ENCODE data around the gene DPM3.
"Not testable (repeated sequence)": the region's sequence is repeated elsewhere in the genome, so short reads cannot be mapped to it uniquely, and the experiment has no call there.

Gene DPM3

GRCh38 chr1:155127967-155128754, 12.2 kb downstream of the DPM3 start:
- no peak for DNase-seq (ENCODE audit: low read depth)
- peak overlapping the region; percentile 54 for H3K4me3 ChIP-seq (ENCODE audit: low read depth, low read length)

GRCh38 chr1:155127105-155127966, 13.0 kb downstream of the DPM3 start, which contains the start of gene EFNA1:
EFNA1 (plus strand) TSS chr1:155127876; CDS start chr1:155127978, 102 bp downstream.
- peak within 1 kb of the TSS; percentile 54 for H3K4me3 ChIP-seq (ENCODE audit: low read depth, low read length)
- DNase-seq (ENCODE audit: low read depth) = peak; percentile 37

GRCh38 chr1:155126556-155127104, 13.7 kb downstream of the DPM3 start:
- H3K4me3 ChIP-seq (ENCODE audit: low read depth, low read length) = peak overlapping the region; percentile 54
- no peak for DNase-seq (ENCODE audit: low read depth)

- H3K4me3 ChIP-seq (ENCODE audit: low read depth, low read length) = peak overlapping the region; percentile 54
- no peak for DNase-seq (ENCODE audit: low read depth)
These were observed 14.3 kb downstream of the DPM3 start for GRCh38 chr1:155125946-155126555.

- no peak overlapping the region for H3K4me3 ChIP-seq (ENCODE audit: low read depth, low read length)
- no peak for DNase-seq (ENCODE audit: low read depth)
These were observed 14.8 kb downstream of the DPM3 start for GRCh38 chr1:155125511-155125945.

GRCh38 chr1:155124503-155125463, 15.5 kb downstream of the DPM3 start:
- no peak overlapping the region for H3K4me3 ChIP-seq (ENCODE audit: low read depth, low read length)
- DNase-seq (ENCODE audit: low read depth) = no peak

GRCh38 chr1:155123801-155124200, 16.5 kb downstream of the DPM3 start:
- H3K4me3 ChIP-seq (ENCODE audit: low read depth, low read length) = no peak overlapping the region
- DNase-seq (ENCODE audit: low read depth) = no peak

GRCh38 chr1:155122308-155122707, 18.0 kb downstream of the DPM3 start:
- no peak overlapping the region for H3K4me3 ChIP-seq (ENCODE audit: low read depth, low read length)
- DNase-seq (ENCODE audit: low read depth) = no peak

GRCh38 chr1:155121249-155121648, 19.1 kb downstream of the DPM3 start:
- H3K4me3 ChIP-seq (ENCODE audit: low read depth, low read length) = no peak overlapping the region
- DNase-seq (ENCODE audit: low read depth) = no peak

GRCh38 chr1:155120253-155120652, 20.1 kb downstream of the DPM3 start:
- no peak overlapping the region for H3K4me3 ChIP-seq (ENCODE audit: low read depth, low read length)
- no peak for DNase-seq (ENCODE audit: low read depth)

- not testable (repeated sequence) for DNase-seq (ENCODE audit: low read depth); H3K4me3 ChIP-seq (ENCODE audit: low read depth, low read length)
These were observed 22.2 kb downstream of the DPM3 start for GRCh38 chr1:155118090-155118489.

- no peak overlapping the region for H3K4me3 ChIP-seq (ENCODE audit: low read depth, low read length)
- no peak for DNase-seq (ENCODE audit: low read depth)
These were observed 22.7 kb downstream of the DPM3 start for GRCh38 chr1:155117610-155118009.

GRCh38 chr1:155116113-155116764, 24.1 kb downstream of the DPM3 start:
- DNase-seq (ENCODE audit: low read depth) = no peak
- H3K4me3 ChIP-seq (ENCODE audit: low read depth, low read length) = no peak overlapping the region

GRCh38 chr1:155113450-155113980, 26.8 kb downstream of the DPM3 start:
- H3K4me3 ChIP-seq (ENCODE audit: low read depth, low read length) = no peak overlapping the region
- DNase-seq (ENCODE audit: low read depth) = no peak

- DNase-seq (ENCODE audit: low read depth) = no peak
- no peak overlapping the region for H3K4me3 ChIP-seq (ENCODE audit: low read depth, low read length)
These were observed 29.5 kb downstream of the DPM3 start for GRCh38 chr1:155110826-155111225.

GRCh38 chr1:155110381-155110780, 29.9 kb downstream of the DPM3 start:
- no peak for DNase-seq (ENCODE audit: low read depth)
- H3K4me3 ChIP-seq (ENCODE audit: low read depth, low read length) = no peak overlapping the region

- DNase-seq (ENCODE audit: low read depth) = no peak
- H3K4me3 ChIP-seq (ENCODE audit: low read depth, low read length) = no peak overlapping the region
These were observed 32.0 kb downstream of the DPM3 start for GRCh38 chr1:155108296-155108695.
